Measurements from ENCODE around the gene CD36. TPM values are rescaled to one million over a fixed set of nuclear protein-coding genes. Genes with fewer than 3 reads are reported as not detected.
A peak's percentile ranks its signal among the peaks of the same experiment; 100 is the strongest.

Gene CD36
- total RNA-seq, 6 experiments from 2014 or later: 14.0 to 73.8 (median 34.7) TPM

GRCh38 chr7:80632819-80633218, 5.6 kb upstream of the CD36 start:
- intact Hi-C loops (cut with DNase I): no loop called here
- peak in 2 of 4 donors; percentile 26 to 42 for ATAC-seq

GRCh38 chr7:80634505-80634904, 3.9 kb upstream of the CD36 start:
- no peaks in the 10 kb centered on the region for H3K9me3 ChIP-seq
- H3K4me1 ChIP-seq: peaks cover 0 to 32% (median 10%) of the 10 kb centered on the region in 4 donors
- TF ChIP-seq CTCF (IDR thresholded peaks at IDR 0.05): no peak
- no peak for TF ChIP-seq POLR2A (IDR thresholded peaks at IDR 0.05)
- peak in 3 of 4 donors; percentile 61 to 76 (median 68) for ATAC-seq
- no peaks in the 10 kb centered on the region for H3K27me3 ChIP-seq
- 10% methylated on average over 2 of the region's 2 CpGs for WGBS (ENCODE audit: insufficient coverage, low coverage, low lambda C conversion rate, missing lambda C conversion rate)
- intact Hi-C loops (cut with DNase I): no loop called here
- no peak overlapping the region for H3K27ac ChIP-seq
- no peak overlapping the region for H3K4me3 ChIP-seq
- H3K36me3 ChIP-seq: no peaks in the 10 kb centered on the region
- DNase-seq: no peak

More at GRCh38 chr7:80632819-80633218, 5.6 kb upstream of the CD36 start:
- no peak for DNase-seq
- H3K4me1 ChIP-seq: peaks cover 0 to 27% (median 10%) of the 10 kb centered on the region in 4 donors
- H3K36me3 ChIP-seq: no peaks in the 10 kb centered on the region
- WGBS (ENCODE audit: insufficient coverage, low coverage, low lambda C conversion rate, missing lambda C conversion rate): 20% methylated on average over 3 of the region's 3 CpGs
- no peak overlapping the region for H3K4me3 ChIP-seq
- H3K27me3 ChIP-seq: no peaks in the 10 kb centered on the region
- no peak overlapping the region for H3K27ac ChIP-seq
- TF ChIP-seq CTCF (IDR thresholded peaks at IDR 0.05) (no peak), POLR2A (IDR thresholded peaks at IDR 0.05) (no peak)
- H3K9me3 ChIP-seq: no peaks in the 10 kb centered on the region

DNA sequence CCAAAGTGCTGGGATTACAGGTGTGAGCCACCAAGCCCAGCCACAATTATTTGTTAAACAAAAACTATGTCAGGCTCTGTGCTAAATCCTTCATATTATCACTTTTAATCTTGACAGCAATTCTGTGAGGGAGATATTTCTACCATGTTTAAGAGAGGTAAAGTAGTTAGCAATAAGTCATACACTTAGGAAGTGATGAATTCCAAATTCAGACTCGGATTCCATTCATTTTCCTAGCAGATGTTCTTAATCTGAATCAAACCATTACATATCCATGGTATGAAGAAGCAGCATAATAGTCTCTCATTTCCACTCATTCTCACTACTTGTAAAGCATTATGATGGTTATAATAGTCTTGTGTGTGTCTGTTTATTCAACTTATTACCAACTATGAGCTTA, 2.9 kb upstream of the CD36 start:
- no peak for DNase-seq
- no peak overlapping the region for H3K27ac ChIP-seq
- no peaks in the 10 kb centered on the region for H3K36me3 ChIP-seq
- H3K4me1 ChIP-seq: peaks cover 0 to 32% (median 10%) of the 10 kb centered on the region in 4 donors
- no peak for TF ChIP-seq CTCF (IDR thresholded peaks at IDR 0.05)
- no peak for TF ChIP-seq POLR2A (IDR thresholded peaks at IDR 0.05)
- H3K27me3 ChIP-seq: no peaks in the 10 kb centered on the region
- no peaks in the 10 kb centered on the region for H3K9me3 ChIP-seq
- 63% methylated on average over 1 of the region's 1 CpG for WGBS (ENCODE audit: insufficient coverage, low coverage, low lambda C conversion rate, missing lambda C conversion rate)
- ATAC-seq: no peak
- no peak overlapping the region for H3K4me3 ChIP-seq
- intact Hi-C loops (cut with DNase I): no loop called here

DNA sequence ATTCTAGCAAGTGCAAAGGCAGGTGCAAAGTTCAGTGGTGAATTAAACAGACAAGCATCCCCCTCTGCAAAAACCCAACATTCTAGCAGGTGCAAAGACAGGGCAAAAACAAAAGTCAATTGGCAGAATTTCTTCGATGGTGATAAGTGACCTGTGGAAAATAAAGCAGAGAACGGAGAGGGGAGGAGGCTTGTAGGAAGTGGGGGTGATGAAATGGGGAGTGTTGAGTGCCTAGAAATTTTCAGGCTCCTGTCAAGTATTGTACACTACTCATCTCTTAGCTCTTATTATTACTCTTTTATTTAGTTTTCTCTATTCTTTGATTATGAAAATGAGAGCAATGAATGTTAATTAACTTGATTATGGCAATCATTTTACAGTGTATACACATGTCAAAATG, 2.4 kb upstream of the CD36 start:
- ATAC-seq: no peak
- Histone ChIP-seq H3K9me3 (no peaks in the 10 kb centered on the region), H3K4me3 (no peak overlapping the region), H3K27ac (no peak overlapping the region), H3K4me1 (peaks cover 0 to 32% (median 10%) of the 10 kb centered on the region in 4 donors), H3K36me3 (no peaks in the 10 kb centered on the region), H3K27me3 (no peaks in the 10 kb centered on the region)
- WGBS (ENCODE audit: insufficient coverage, low coverage, low lambda C conversion rate, missing lambda C conversion rate): 43% methylated on average over 2 of the region's 2 CpGs
- no peak for DNase-seq
- intact Hi-C loops (cut with DNase I): no loop called here
- TF ChIP-seq CTCF (IDR thresholded peaks at IDR 0.05) (no peak), POLR2A (IDR thresholded peaks at IDR 0.05) (no peak)

DNA sequence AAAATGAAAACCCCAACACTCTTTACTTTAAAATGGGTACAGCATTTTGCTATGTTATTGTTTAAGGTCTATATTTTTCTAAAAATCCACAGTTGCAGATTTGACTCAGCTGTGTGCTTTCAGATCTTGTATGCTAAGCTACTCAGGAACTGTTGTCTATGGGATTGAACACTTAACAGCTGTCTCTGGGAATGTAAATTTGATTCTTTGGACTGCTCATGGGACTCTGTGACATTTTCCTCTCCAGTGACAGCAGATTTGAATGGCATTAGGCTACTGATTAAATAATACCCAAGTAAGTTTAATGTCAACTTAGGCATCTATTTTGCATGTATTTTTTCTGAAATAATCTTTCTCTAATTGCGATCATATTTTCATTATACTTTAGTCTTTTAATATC, 1.7 kb upstream of the CD36 start:
- H3K4me1 ChIP-seq: peaks cover 0 to 32% (median 10%) of the 10 kb centered on the region in 4 donors
- H3K36me3 ChIP-seq: no peaks in the 10 kb centered on the region
- intact Hi-C loops (cut with DNase I): no loop called here

More for the DNA sequence above, 1.7 kb upstream of the CD36 start:
- Histone ChIP-seq H3K4me3 (no peak overlapping the region), H3K27ac (no peak overlapping the region), H3K9me3 (no peaks in the 10 kb centered on the region), H3K27me3 (no peaks in the 10 kb centered on the region)
- no peak for ATAC-seq
- WGBS (ENCODE audit: insufficient coverage, low coverage, low lambda C conversion rate, missing lambda C conversion rate): 88% methylated on average over 1 of the region's 1 CpG
- no peak for TF ChIP-seq CTCF (IDR thresholded peaks at IDR 0.05)
- TF ChIP-seq POLR2A (IDR thresholded peaks at IDR 0.05): no peak
- no peak for DNase-seq

Data from right lobe of liver (tissue), 6 donors.